Subcutaneous abdominal adipose tissue (tissue), 5 donors: ENCODE data around the gene KCNK7.

Experiments
- H3K27ac ChIP-seq: one replicate; pipeline ENCODE4 v1.7.0; 2013; ENCODE audit warnings: low read depth, mild to moderate bottlenecking, inconsistent platforms, low read length, moderate library complexity
- H3K27me3 ChIP-seq, 5 donors: one replicate each; pipeline ENCODE4 v1.7.0; 2013; ENCODE audit warnings: low read length in 5 of 5, inconsistent platforms in 1 of 5; ENCODE audit not compliant: control insufficient read depth in 5 of 5, insufficient read depth in 4 of 5
- H3K36me3 ChIP-seq, 5 donors: one replicate each; pipeline ENCODE4 v1.7.0; 2013; ENCODE audit warnings: low read length in 5 of 5; ENCODE audit not compliant: control insufficient read depth in 5 of 5, insufficient read depth in 5 of 5
- H3K4me1 ChIP-seq, 5 donors: one replicate each; pipeline ENCODE4 v1.7.0; 2013; ENCODE audit warnings: low read length in 5 of 5, mild to moderate bottlenecking in 3 of 5, moderate library complexity in 1 of 5; ENCODE audit not compliant: control insufficient read depth in 5 of 5, insufficient read depth in 5 of 5
- H3K4me3 ChIP-seq, 5 donors: one replicate each; pipeline ENCODE4 v1.7.0; 2013; ENCODE audit warnings: low read length in 5 of 5, low read depth in 1 of 5
- H3K9ac ChIP-seq, 5 donors: one replicate each; pipeline ENCODE4 v1.7.0; 2013; ENCODE audit warnings: low read length in 5 of 5, mild to moderate bottlenecking in 4 of 5, moderate library complexity in 3 of 5
- H3K9me3 ChIP-seq, 5 donors: one replicate each; pipeline ENCODE4 v1.7.0; 2013; ENCODE audit warnings: low read length in 5 of 5; ENCODE audit not compliant: control insufficient read depth in 5 of 5
- donor health status: healthy.
- donor health status: healthy.
- donor health status: healthy.
- donor health status: healthy.
- donor health status: healthy.

Gene KCNK7

DNA sequence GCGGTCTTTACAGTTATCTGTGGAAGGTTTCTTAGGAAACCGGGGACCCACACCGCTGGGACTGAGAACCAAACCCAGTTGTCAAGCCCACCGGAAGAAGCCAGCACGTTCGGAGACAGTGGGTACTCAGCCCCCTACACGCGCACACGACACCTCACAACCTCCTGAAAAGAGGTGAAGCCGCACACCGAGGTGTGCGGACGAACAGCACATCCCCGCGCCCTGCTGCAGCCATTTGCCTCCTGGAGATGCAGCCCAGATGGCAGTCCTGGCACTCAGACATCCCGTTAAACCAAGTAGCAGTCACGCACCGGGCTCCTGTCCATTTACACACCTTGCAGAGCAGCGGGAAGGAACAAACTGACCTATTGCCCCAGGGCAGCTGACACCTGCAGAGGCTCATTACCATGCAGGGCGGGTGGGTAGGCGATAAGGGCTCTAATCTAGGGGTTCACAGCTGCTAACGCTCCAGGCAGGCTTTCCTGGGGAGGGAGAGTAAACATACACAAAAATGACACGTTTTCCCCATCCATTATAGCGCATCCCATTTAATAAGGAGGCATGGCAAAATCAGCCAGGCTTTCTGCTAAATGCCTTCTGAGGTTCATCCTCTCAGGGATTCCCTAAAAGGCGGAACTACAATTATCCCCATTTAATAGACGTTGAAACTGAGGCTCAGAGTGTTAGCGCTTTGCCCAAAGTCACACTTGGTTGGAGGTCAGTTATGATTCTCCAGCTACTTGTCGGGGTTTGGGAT is 20.6 kb downstream of the KCNK7 start:
- H3K27ac ChIP-seq, result peak overlapping the region; percentile 84
- H3K4me3 ChIP-seq, result peak overlapping the region; percentile 50 to 97 (median 72)
- H3K36me3 ChIP-seq, result peaks cover 0 to 19% (median 9%) of the 10 kb centered on the region in 5 donors
- peak overlapping the region; percentile 59 to 88 (median 74) for H3K9ac ChIP-seq
- H3K4me1 ChIP-seq, result peaks cover 9 to 75% (median 68%) of the 10 kb centered on the region in 5 donors
- H3K9me3 ChIP-seq, result no peaks in the 10 kb centered on the region
- no peaks in the 10 kb centered on the region for H3K27me3 ChIP-seq

DNA sequence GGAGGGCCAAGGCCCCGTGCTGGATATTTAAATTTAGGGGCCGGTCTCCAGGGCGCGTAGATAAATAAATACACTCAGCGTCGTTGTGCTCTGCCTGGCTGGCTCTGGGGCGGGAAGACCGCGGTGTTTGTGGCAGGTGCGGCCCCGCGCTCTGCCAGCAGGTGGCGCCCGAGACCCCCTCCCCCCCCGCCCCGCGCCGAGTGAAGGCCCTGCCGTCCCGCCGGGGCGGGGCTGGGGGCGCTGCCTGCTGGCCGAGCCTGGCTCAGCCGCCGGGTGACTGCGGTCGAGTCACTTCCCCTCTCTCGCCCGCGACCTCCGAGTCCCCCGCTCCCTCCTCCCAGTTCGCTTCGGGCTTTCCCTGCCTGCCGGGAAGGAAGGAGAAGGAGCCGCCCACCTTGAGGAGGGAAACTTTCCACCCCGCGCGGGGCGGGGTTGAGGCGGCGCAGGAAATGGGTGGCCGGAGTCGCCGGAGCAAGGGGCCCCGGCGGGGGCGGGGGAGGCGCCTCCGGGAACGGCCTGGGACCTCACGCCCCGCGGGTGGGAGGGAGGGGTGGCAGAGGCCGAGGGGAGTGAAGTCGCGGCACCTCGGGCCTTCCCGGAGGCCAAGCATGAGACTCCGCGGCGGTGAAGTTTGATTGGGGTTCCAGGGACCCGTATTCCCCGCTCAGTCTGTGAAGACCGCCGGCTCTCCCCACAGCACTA is 21.3 kb downstream of the KCNK7 start:
- Histone ChIP-seq H3K9ac (peak overlapping the region; percentile 59 to 88 (median 74)), H3K27ac (peak overlapping the region; percentile 84), H3K9me3 (no peaks in the 10 kb centered on the region), H3K36me3 (peaks cover 0 to 11% (median 2%) of the 10 kb centered on the region in 5 donors), H3K4me3 (peak overlapping the region; percentile 72 to 97 (median 74)), H3K27me3 (no peaks in the 10 kb centered on the region), H3K4me1 (peaks cover 10 to 82% (median 74%) of the 10 kb centered on the region in 5 donors)

DNA sequence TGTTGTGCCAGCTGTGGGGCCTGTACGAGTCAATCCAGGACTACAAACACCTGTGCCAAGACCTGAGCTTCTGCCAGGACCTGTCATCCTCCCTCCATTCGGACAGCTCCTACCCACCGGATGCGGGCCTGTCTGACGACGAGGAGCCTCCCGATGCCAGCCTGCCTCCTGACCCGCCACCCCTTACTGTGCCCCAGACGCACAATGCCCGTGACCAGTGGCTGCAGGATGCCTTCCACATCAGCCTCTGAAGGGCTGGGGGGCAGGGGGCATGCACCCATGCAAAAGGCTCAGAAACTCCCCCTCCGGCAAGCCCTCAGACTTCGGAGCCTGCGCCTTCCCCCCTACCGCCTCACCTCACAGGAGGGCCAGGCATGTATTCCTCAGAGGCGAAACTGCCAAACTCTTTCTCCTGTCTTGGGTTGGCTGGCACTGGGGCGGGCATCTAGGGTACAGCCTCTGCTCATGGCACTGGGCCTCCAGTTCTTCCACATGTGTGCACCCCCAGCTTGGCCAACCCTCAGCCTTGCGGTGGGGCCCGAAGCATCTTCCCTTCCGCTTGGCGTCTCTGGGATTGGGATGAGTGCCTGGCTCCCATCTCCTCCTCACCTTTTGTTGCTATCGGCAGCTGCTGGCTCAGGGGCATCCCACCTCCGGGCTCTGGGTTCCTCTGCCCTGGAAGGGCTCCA is 22.1 kb downstream of the KCNK7 start:
- peak overlapping the region in 4 of 5 donors; percentile 61 to 72 (median 65) for H3K9ac ChIP-seq
- no peaks in the 10 kb centered on the region for H3K9me3 ChIP-seq
- H3K36me3 ChIP-seq, result peaks cover 0 to 10% (median 0%) of the 10 kb centered on the region in 5 donors
- peaks cover 15 to 86% (median 80%) of the 10 kb centered on the region in 5 donors for H3K4me1 ChIP-seq
- peak overlapping the region; percentile 84 for H3K27ac ChIP-seq
- H3K27me3 ChIP-seq, result no peaks in the 10 kb centered on the region
- H3K4me3 ChIP-seq, result peak overlapping the region; percentile 72 to 97 (median 76)

DNA sequence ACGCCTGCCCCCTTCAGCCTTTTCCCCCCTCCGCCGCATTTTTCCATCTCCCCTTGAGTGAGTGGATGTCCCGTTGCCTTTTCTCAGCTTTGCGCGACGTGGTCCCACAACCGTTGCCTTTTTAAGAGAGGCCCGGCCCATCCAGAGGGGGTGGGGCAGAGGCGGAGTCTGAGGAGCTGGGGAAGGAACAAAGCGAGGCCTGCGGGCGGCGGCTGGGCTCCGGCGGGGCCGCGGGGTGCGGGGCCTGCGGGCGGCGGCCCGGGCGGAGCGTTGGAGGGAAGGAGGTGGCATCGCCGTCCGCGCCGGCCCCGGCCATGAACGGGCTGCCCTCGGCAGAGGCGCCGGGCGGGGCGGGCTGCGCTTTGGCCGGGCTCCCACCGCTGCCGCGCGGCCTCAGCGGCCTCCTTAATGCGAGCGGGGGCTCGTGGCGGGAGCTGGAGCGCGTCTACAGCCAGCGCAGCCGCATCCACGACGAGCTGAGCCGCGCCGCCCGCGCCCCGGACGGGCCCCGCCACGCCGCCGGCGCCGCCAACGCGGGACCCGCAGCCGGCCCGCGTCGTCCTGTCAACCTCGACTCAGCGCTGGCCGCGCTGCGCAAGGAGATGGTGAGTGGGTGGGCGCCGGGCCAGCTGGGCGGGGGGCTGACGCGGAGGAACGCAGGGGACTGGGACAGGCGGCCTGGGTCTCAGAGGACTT is 23.1 kb downstream of the KCNK7 start, which contains the start of gene FAM89B:
Gene FAM89B, plus strand, starts transcription at position 183 of the 696 bp plus-strand sequence. Its CDS starts 132 bp downstream, at position 315.
- no peaks in the 10 kb centered on the region for H3K9me3 ChIP-seq
- peaks cover 12 to 84% (median 73%) of the 10 kb centered on the region in 5 donors for H3K4me1 ChIP-seq
- peak within 1 kb of the TSS; percentile 4 to 97 (median 72) for H3K9ac ChIP-seq
- H3K4me3 ChIP-seq, result peak within 1 kb of the TSS; percentile 72 to 97 (median 87)
- H3K27me3 ChIP-seq, result no peaks in the 10 kb centered on the region
- H3K36me3 ChIP-seq, result peaks cover 0 to 4% (median 3%) of the 10 kb centered on the region in 5 donors
- H3K27ac ChIP-seq, result peak within 1 kb of the TSS; percentile 84

DNA sequence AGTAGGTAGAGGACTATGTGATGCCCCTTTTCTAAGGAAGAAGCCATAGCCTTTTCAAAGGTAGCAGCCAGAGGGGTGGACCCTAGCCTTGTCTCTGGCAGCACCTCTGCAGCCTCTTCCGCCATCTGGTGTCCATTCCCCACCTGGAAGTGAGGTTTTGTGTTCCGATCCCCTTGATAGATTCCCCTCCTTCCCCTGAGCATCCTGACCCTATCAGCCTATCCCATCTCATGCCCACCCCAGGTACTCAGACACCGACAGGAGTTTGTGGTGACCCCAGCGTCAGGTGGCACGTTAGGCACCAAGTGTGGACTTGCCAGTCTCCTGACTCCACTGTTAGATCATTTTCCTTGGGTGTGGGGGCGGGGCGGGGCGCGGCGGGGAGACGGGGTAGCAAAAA is 23.7 kb downstream of the KCNK7 start:
- Histone ChIP-seq H3K4me1 (peaks cover 12 to 78% (median 67%) of the 10 kb centered on the region in 5 donors), H3K9ac (peak overlapping the region in 2 of 5 donors; percentile 4 to 63), H3K27ac (peak overlapping the region; percentile 83)

DNA sequence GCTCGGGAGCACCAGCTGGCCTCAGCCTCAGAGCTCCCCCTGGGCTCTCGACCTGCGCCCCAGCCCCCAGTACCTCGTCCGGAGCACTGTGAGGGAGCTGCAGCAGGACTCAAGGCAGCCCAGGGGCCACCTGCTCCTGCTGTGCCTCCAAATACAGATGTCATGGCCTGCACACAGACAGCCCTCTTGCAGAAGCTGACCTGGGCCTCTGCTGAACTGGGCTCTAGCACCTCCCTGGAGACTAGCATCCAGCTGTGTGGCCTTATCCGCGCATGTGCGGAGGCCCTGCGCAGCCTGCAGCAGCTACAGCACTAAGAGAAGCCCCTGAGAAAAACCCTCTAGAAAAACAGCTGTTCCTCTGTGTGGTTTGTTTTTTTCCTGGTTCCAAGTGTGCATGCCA is 24.2 kb downstream of the KCNK7 start:
- peak overlapping the region in 3 of 5 donors; percentile 90 to 97 (median 91) for H3K9ac ChIP-seq
- H3K4me1 ChIP-seq, result peaks cover 12 to 76% (median 62%) of the 10 kb centered on the region in 5 donors
- H3K27ac ChIP-seq, result peak overlapping the region; percentile 97
- no peaks in the 10 kb centered on the region for H3K27me3 ChIP-seq
- peak overlapping the region; percentile 72 to 97 (median 87) for H3K4me3 ChIP-seq
- peaks cover 0 to 8% (median 3%) of the 10 kb centered on the region in 5 donors for H3K36me3 ChIP-seq
- H3K9me3 ChIP-seq, result no peaks in the 10 kb centered on the region

More for the DNA sequence above, 23.7 kb downstream of the KCNK7 start:
- no peaks in the 10 kb centered on the region for H3K9me3 ChIP-seq
- no peaks in the 10 kb centered on the region for H3K27me3 ChIP-seq
- peaks cover 0 to 4% (median 3%) of the 10 kb centered on the region in 5 donors for H3K36me3 ChIP-seq
- H3K4me3 ChIP-seq, result peak overlapping the region; percentile 50 to 97 (median 72)

DNA sequence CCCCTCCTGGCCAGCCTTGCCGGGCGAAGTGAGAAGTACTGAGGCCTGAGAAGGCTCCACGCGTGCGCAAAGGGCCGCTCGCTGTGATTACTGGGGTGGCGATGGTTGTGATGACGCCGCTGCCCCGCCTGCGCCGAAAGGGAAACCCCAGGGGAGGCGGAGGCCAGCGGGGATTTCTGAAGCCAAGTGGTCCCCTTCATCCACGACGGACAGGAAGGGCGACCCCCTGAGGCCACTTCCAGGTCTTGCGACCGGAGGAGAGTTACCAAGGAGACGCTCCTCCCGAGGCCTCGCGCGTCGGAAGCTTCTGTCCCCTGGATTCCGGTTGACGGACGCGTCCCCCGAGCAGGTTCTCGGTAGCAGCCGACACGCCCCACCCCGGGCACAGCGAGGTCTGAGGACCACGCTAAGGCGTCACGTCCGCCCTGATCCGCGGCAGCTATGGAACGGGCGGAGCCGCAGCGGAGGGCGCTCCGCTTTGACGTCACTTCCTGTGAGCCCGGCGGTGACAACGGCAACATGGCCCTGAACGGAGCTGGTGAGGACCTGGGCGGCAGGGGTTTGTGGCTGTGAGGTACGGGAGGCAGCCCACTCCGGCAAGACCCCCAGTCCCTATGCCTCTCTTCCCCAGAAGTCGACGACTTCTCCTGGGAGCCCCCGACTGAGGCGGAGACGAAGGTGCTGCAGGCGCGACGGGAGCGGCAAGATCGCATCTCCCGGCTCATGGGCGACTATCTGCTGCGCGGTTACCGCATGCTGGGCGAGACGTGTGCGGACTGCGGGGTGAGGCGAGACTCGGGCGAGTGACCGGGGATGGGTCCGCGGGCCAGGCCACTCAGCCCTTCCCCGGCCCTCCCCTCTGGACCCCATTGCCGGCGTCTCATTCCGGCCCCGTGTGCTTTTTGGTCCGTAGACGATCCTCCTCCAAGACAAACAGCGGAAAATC is 25.4 kb downstream of the KCNK7 start, which contains the start of gene ZNRD2:
Gene ZNRD2, plus strand, starts transcription at position 505 of the 946 bp plus-strand sequence. Its CDS starts 15 bp downstream, at position 520.
- H3K27ac ChIP-seq, result peak within 1 kb of the TSS; percentile 97
- peak within 1 kb of the TSS; percentile 87 to 97 (median 91) for H3K9ac ChIP-seq
- H3K4me3 ChIP-seq, result peak within 1 kb of the TSS; percentile 83 to 97 (median 89)
- no peaks in the 10 kb centered on the region for H3K9me3 ChIP-seq
- H3K36me3 ChIP-seq, result peaks cover 0 to 8% (median 3%) of the 10 kb centered on the region in 5 donors
- no peaks in the 10 kb centered on the region for H3K27me3 ChIP-seq
- H3K4me1 ChIP-seq, result peaks cover 12 to 68% (median 54%) of the 10 kb centered on the region in 5 donors

DNA sequence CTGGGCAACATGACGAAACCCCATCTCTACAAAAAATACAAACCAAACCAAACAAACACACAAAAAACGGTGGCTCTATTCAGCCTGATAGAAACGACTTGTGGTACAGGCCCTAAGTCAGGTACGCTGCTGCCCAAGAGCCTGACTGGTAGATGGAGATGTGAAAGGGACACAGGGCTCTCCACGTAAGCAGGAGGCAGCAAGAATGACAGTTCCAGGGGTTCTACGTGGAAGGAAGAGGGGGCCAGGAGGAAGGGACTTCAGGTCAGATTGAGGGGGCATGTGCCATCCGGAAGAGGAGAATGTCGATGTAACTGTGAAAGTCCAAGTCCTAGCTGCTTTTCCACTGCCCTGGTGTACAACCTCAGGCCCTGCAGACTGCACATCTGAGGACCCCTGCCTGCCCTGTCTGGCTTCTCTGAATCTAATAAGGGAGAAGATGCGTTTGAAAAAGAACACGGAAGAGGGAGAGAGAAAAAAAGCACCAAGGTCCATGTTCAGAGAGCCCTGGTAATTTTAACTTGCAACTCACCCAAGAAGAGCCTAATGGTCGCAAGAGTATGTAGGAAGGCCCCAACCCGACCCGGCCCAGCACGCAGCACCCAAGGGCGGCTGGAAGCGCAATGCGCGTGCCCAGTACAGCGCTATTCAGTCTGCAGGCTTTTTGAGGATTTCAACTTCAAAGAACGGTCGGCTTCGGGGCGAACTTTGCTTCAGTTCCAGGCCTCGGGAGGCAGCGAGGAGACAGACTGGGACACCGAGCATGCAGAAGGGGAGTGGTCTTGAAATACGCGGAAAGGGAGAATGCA is 26.2 kb downstream of the KCNK7 start:
- Histone ChIP-seq H3K9ac (peak overlapping the region; percentile 87 to 97 (median 91)), H3K27ac (peak overlapping the region; percentile 97), H3K36me3 (peaks cover 0 to 8% (median 3%) of the 10 kb centered on the region in 5 donors), H3K4me3 (peak overlapping the region; percentile 83 to 97 (median 89)), H3K27me3 (no peaks in the 10 kb centered on the region), H3K9me3 (no peaks in the 10 kb centered on the region), H3K4me1 (peaks cover 10 to 59% (median 47%) of the 10 kb centered on the region in 5 donors)
